RWPE2 (cell line): ENCODE results near the gene MEDAG.

Experiments used
- ATAC-seq: fragments of 200-7000 bp; cut with Tn5 transposase; 3 replicates; pipeline ENCODE4 v1.9.1; 2021; ENCODE audit warnings: low read depth
- DNase-seq: peaks from one replicate; pipeline ENCODE4 v3.0.0-alpha.2; 2020; ENCODE audit warnings: low spot score
- H3K27ac ChIP-seq: fragments of 450-650 bp; 2 replicates; pipeline ENCODE4 v1.5.1; 2017; ENCODE audit warnings: mild to moderate bottlenecking; ENCODE audit not compliant: poor library complexity, severe bottlenecking
- H3K27me3 ChIP-seq: fragments of 250-450 bp; sonication (Bioruptor Pico); 2 replicates; pipeline ENCODE4 v1.5.1; 2021; ENCODE audit warnings: mild to moderate bottlenecking, moderate library complexity; ENCODE audit not compliant: insufficient read depth, poor library complexity, severe bottlenecking
- H3K36me3 ChIP-seq: fragments of 250-450 bp; sonication (Bioruptor Pico); 2 replicates; pipeline ENCODE4 v1.5.1; 2020; ENCODE audit warnings: low read depth, mild to moderate bottlenecking, moderate library complexity
- H3K4me1 ChIP-seq: fragments of 250-450 bp; sonication (Bioruptor Pico); 2 replicates; pipeline ENCODE4 v1.5.1; 2021; ENCODE audit warnings: mild to moderate bottlenecking, moderate library complexity; ENCODE audit not compliant: insufficient read depth, poor library complexity, severe bottlenecking
- H3K4me3 ChIP-seq: fragments of 250-450 bp; sonication (Bioruptor Pico); 2 replicates; pipeline ENCODE4 v1.5.1; 2021; ENCODE audit warnings: mild to moderate bottlenecking, moderate library complexity; ENCODE audit not compliant: severe bottlenecking
- H3K9me3 ChIP-seq: fragments of 250-450 bp; sonication (Bioruptor Pico); 2 replicates; pipeline ENCODE4 v1.5.1; 2021; ENCODE audit warnings: mild to moderate bottlenecking, moderate library complexity; ENCODE audit not compliant: severe bottlenecking
- CTCF ChIP-seq: fragments of 450-650 bp; IDR thresholded peaks from one replicate; pipeline ENCODE4 v1.5.1; 2017; ENCODE audit warnings: mild to moderate bottlenecking, moderate library complexity; ENCODE audit not compliant: poor library complexity, severe bottlenecking

MEDAG gene

GRCh38 chr13:30906411-30907051 lies 460 bp downstream of the MEDAG start:
- no peak for TF ChIP-seq CTCF
- ATAC-seq (no peak), DNase-seq (no peak)
- H3K27ac ChIP-seq, result no peak overlapping the region
- no peaks in the 10 kb centered on the region for H3K4me1 ChIP-seq
- no peaks in the 10 kb centered on the region for H3K9me3 ChIP-seq
- H3K4me3 ChIP-seq, result no peak overlapping the region
- H3K27me3 ChIP-seq, result no peaks in the 10 kb centered on the region
- H3K36me3 ChIP-seq, result no peaks in the 10 kb centered on the region

GRCh38 chr13:30907121-30907861 lies 1.2 kb downstream of the MEDAG start:
- no peak for TF ChIP-seq CTCF
- Histone ChIP-seq H3K9me3 (no peaks in the 10 kb centered on the region), H3K36me3 (no peaks in the 10 kb centered on the region), H3K27me3 (no peaks in the 10 kb centered on the region), H3K4me3 (no peak overlapping the region), H3K27ac (no peak overlapping the region), H3K4me1 (no peaks in the 10 kb centered on the region)
- DNase-seq, result no peak
- ATAC-seq, result no peak

- Histone ChIP-seq H3K9me3 (no peaks in the 10 kb centered on the region), H3K27me3 (no peaks in the 10 kb centered on the region), H3K4me1 (no peaks in the 10 kb centered on the region), H3K4me3 (no peak overlapping the region), H3K27ac (no peak overlapping the region), H3K36me3 (no peaks in the 10 kb centered on the region)
- TF ChIP-seq CTCF, result no peak
- ATAC-seq, result no peak
- DNase-seq, result no peak
These were observed 2.4 kb downstream of the MEDAG start for GRCh38 chr13:30908416-30908980.

DNA sequence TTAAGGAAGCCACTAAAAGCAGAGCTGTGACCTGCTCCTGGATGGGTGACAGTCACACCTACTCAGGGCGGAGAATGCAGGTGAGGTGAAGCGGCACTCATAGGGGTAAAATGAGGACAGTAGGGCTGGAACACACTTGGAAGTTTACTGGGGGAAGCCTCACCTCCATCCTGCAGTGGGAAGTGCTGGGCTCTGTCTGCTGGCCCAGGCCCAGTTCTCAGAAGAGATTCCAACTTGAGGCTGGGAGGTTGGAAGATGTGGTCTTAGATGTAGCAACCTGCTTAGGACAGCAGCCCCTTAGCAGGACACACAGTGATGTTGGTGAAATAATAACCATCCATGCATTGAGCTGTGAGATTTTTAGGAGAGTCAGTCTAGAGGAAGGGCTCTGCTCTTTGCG lies 4.6 kb downstream of the MEDAG start:
- Histone ChIP-seq H3K27ac (no peak overlapping the region), H3K27me3 (no peaks in the 10 kb centered on the region), H3K36me3 (no peaks in the 10 kb centered on the region), H3K9me3 (no peaks in the 10 kb centered on the region), H3K4me3 (no peak overlapping the region), H3K4me1 (no peaks in the 10 kb centered on the region)
- no peak for TF ChIP-seq CTCF
- DNase-seq, result no peak
- ATAC-seq, result no peak
